ENCODE results near the gene SLC22A15.
"Not testable (repeated sequence)": the region's sequence is repeated elsewhere in the genome, so short reads cannot be mapped to it uniquely, and the experiment has no call there.

SLC22A15 gene

DNA sequence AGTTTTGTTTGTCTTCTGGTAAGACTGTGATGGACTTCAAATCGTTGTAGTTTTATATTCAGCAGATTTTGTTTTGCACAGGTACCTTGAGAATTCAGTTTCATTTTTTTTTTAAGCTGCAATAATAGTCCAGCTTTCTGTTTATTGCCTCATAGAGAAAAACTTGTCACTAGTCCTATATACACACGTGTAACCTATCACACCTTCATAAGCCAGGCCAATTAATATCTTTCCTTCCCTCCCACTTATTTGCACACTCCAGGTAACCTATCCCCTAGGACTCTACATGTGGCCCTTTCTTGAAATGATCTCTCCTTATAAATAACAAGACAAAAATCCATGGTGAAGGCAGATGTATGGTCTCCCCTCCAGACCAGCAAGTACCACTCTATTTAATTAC, 62.4 kb downstream of the SLC22A15 start:
- no peak for DNase-seq

DNA sequence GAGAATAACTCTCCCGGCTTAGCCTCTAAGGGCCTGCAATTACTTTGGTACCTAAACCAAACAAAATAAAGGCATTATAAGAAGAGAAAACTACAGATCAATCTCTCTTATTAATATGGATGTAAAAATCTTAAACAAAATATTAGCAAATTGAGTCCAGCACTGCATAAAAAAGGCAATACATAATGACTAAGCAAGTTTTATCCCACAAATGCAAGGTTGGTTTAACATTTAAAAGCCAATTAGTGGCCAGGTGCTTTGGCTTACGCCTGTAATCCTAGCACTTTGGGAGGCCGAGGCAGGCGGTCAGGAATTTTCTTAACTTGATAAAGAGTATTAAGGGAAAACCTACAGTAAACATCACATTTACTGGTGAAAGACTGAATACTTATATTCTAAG, 67.8 kb downstream of the SLC22A15 start:
- DNase-seq = no peak

DNA sequence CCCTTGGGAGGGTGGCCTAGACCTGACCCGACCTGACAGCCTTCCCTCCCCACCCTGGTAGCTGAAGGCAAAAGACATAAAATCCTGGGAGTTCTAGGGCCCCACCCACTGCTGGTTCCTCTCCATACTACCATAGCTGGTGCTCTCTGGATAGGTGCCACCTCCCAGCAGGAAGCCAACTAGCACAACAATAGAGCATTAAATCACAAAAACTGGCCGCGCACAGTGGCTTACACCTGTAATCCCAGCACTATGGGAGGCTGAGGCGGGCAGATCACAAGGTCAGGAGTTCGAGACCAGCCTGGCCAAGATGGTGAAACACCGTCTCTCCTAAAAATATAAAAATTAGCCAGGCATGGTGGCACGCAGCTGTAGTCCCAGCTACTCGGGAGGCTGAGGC, 70.6 kb downstream of the SLC22A15 start:
- DNase-seq = not testable (repeated sequence)

- not testable (repeated sequence) for DNase-seq
Observed at GRCh38 chr1:116051896-116052295, 75.6 kb downstream of the SLC22A15 start.

- no peak for DNase-seq
Observed at GRCh38 chr1:116062201-116062600, 85.9 kb downstream of the SLC22A15 start.

DNA sequence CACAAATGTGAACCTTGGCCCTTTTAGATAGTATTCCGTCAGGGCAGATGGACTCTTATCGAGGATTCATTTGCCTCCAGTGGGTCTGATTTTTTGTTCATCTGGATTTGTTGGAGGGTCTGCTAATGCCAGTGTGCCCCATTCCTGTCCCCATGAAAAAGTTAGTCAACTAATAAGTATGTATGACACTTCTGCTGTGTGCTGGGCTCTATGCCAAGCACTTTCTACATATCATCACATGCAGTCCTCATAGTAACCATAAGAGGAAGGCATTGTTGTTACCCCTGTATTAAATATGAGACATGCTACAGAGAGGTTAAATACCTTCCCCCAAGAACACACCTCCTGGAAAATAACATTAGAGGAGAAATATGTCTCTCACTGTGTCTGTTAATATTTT, 88.3 kb downstream of the SLC22A15 start:
- DNase-seq = no peak

DNA sequence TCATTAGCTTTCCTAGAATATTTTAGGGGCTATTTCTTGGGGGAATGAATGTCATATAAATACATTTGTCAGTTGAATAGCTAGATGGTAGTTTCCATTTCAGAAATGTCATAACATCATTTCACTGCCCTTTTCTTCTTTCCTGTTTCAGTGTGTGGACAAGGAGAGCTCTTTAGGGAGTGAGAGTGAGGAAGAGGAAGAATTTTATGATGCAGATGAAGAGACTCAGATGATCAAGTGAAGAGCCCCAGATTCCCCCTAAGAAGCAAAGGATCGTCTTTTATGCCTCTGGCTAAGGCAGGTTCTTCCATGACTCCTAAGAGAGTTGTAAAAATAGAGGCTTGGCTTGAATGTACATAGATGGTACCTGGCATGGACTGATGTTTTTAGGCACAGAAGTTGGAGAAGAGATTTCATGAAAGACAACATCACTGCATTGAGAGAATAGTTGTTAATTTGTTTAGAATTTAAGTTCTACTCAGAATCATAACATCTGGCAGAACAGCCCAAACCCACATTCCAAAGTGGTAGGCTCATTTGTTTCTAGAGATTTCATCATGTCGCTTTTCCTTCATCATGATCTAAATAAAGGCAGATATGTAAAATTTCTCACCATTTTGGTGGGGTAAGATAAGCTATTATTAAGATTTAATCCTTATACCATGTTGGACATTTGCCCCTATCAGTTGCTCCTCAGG, 90.7 kb downstream of the SLC22A15 start:
- DNase-seq = no peak

DNA sequence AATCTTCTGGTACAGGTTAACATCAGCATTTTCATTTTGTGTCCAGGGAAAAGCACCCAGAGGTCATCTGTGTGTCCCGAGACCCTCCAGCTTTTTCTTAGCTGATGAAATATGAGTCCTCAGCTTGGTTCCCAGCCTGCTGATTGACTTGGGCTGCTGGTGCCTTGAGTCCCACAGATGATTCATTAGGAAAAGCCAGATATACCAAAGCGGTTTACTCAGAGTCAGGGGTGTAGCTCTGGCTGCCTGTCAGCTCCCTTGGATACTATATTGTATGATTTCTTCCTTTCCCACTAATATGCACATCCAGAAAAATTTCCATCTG, 91.2 kb downstream of the SLC22A15 start:
- no peak for DNase-seq

DNA sequence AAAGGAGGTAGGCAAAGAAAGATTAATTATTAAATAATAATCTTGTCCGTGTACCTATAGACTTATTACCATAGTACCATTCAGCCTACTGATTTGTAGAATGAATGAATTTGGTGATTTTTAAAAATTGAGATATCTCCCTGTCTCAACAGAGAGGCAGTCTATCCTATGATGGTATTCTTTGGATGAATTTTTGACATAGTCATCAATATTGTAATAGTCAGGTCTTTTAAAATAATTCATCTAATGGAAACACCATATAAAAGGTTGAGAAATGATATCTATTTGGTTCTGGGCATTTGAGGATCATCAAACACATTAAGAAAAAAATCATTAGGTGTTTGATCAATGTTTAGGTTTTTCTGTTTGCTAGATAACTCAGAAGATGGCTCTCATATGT, 99.3 kb downstream of the SLC22A15 start:
- DNase-seq = no peak

DNA sequence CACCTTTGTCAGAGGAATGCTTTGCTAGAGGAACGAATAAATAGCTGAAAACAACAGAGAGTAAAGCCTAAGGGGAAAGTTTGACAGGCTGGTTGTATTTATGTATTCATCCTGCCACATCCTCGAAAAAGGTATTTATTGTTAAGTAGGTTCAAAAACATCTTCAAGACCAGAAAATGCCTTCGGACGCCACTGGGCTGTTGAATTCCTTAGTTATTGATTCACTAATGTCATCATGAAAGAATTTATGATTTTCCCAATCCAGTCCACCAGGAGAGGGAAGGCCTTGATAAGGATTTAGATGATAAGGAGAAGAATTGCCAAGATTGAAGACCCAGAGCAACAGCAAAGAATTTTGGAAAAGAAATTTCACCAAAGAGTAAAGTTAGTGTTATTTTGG, 99.7 kb downstream of the SLC22A15 start:
- DNase-seq = no peak

DNA sequence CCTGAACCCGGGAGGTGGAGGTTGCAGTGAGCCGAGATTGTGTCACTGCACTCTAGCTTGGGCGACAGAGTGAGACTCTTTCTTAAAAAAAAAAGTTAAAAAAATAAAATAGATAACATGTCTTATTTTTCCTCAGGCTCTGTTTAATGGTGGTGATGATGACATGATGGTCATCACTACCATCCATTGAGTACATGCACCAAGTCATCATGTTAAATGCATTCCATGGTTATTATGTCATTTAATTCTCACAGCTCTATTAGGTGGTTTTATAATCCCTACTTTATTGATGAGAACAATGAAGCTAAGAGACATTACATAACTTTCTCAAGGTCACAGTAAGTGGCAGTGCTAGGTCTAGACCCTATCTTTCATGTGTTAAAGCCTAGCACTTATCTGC, 100.5 kb downstream of the SLC22A15 start:
- no peak for DNase-seq

GRCh38 chr1:116078699-116079223, 102.4 kb downstream of the SLC22A15 start:
- DNase-seq = no peak

DNA sequence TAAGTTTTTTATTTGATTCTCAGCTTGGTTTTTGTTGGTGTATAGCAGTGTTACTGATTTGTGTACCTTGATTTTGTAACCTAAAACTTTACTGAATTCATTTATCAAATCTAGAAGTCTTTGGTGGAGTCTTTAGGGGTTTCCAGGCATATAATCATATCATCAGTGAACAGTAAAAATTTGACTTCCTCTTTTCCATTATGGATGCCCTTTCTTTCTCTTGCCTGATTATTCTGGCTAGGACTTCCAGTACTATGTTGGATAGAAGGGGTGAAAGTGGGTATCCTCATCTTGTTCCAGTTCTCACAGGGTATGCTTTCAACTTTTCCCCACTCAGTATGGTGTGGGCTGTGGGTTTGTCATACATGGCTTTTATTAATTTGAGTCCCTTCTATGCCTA, 111.3 kb downstream of the SLC22A15 start:
- DNase-seq = no peak

DNA sequence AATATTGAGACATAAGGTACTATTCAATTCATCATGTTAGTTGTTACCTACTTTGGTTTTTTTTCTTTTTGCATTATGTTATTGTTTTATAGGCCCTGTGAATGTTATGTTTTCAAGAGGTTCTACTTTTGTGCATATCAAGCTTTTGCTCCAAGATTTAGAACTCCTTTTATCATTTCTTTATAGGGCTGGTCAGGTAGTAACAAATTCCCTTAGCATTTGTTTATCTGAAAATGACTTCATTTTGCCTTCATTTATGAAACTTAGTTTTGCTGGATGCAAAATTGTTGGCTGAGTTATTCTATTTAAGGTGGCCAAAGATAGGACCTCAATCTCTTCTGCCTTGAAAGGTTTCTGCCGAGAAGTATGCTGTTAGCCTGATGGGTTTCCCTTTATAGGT, 113.6 kb downstream of the SLC22A15 start:
- DNase-seq = no peak

- no peak for DNase-seq
Observed at GRCh38 chr1:116091083-116091482, 114.8 kb downstream of the SLC22A15 start.

GRCh38 chr1:116092752-116093489, 116.6 kb downstream of the SLC22A15 start:
- DNase-seq = no peak

DNA sequence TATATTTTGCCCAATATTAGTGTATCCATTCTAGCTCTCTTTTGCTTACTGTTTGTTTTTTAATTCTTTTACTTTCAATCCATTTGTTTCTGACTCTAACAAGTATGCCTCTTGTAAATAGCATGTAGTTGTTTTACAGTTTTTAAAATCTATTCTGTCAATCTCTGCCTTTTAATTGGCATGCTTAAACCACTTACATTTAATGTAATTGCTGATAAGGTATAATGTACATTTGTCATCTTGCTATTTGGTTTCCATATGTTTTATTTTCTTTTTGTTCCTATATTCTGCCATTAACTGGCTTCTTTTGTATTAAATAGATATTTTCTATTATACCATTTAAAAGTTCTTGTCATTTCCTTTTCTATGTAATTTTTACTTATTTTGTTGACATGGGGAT, 118.7 kb downstream of the SLC22A15 start:
- no peak for DNase-seq

GRCh38 chr1:116096013-116096618, 119.8 kb downstream of the SLC22A15 start:
- DNase-seq = no peak

DNA sequence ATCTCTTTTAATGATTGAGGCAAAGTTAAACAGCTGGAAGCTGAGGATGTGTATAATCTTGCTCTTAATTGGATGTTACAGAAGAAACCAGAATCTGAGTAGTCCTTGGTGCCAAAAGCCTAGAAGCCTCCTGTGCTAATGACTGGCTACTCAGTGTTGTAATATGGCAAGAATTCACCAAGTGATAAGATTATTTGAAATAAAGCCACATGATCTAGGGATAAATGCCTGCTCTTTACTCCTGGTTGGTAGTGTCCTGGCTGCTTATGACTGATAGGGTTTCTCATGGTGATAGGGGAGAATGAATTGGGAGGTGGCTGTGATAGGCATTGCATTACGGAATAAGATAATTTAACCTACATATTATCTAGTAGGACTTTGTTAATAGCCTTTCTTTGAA, 121.3 kb downstream of the SLC22A15 start:
- no peak for DNase-seq

DNA sequence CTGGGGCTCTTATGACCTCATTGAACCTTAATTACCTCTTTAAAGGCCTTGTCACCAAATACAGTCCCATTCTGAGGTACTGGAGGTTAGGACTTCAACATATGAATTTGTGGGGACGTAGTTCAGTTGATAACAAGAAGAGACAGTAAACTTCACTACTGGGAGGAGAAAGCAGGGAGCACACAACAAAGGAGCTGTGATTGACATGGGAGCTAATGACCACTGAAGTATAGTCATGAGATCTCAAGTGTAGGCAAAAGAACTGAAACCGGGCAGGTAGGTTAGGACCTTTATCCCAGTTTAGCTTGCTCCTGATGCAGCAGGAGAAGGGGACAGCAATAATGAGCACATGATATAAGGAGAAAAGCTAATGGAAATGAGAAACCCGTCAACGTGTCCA, 123.1 kb downstream of the SLC22A15 start:
- no peak for DNase-seq

DNA sequence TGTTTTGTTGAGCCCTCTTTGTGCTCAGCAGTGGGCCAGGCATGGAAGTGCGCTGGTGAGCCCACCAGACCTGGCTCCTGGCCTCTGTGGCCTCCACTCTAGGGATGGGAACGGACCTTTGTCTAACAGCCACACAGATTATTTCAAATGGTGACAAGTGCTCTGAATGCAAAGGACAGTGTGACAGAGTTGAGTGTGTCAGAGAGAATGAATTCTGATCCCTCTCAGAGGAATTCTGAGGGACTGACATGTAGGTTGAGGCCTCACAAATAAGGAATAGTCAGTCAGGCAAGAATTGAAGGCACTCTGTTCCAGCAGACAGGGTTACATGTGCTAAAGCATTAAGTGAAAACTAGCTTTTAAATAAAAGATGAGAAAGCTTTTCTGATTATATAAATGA, 123.6 kb downstream of the SLC22A15 start:
- no peak for DNase-seq

- DNase-seq = no peak
Observed at GRCh38 chr1:116104667-116105066, 128.4 kb downstream of the SLC22A15 start.

GRCh38 chr1:116105996-116106395, 129.7 kb downstream of the SLC22A15 start:
- DNase-seq = no peak

DNA sequence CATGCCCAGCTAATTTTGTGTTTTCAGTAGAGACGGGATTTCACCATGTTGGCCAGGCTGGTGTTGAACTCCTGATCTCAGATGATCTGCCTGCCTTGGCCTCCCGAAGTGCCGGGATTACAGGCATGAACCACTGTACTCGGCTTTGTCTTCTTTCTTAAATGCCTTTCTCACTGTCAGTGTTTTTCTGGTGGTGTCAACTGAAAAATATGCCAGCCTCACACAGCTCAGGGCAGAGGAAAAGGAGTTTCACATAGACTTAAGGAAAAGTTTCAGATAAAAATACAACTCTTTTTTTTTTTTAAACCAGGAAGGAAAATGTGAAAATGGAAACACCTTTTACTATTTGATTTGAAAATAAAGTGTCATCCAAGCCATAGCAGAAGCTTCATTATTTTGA, 130.3 kb downstream of the SLC22A15 start:
- no peak for DNase-seq

All from NCI-H526 (cell line).